Measurements from ENCODE around the gene CELF1.

- no peak for TF ChIP-seq CTCF (IDR thresholded peaks at IDR 0.05)
- no peak for TF ChIP-seq POLR2A (IDR thresholded peaks at IDR 0.05)
Observed at GRCh38 chr11:47488111-47488510, 64.8 kb downstream of the CELF1 start.

Measured in adrenal gland (tissue), 5 donors.